OCI-LY7 (cell line): ENCODE measurements around the gene TNS3. TPM values are rescaled to one million over a fixed set of nuclear protein-coding genes. Genes with fewer than 3 reads are reported as not detected.

ENCODE experiments used
- BruUV-seq: library from RNA; stranded (reverse); fragments of 400-500 nt; replicated peaks from 2 replicates; lab custom pipeline; 2021; lab: Mats Ljungman, UMichigan
- CTCF ChIA-PET: fragments of 300-600 bp; sonication (Branson Sonifier 250); formaldehyde crosslinking; loops from one replicate; lab custom pipeline; 2022; ENCODE audit warnings: antibody characterized with exemption; ENCODE audit not compliant: unreplicated experiment; lab: Charles Lee
- POLR2A ChIA-PET: fragments of 300-600 bp; sonication (Branson Sonifier 250); formaldehyde crosslinking; loops from one replicate; lab custom pipeline; 2022; ENCODE audit warnings: antibody characterized with exemption; lab: Charles Lee
- DNase-seq: peaks from one replicate; pipeline ENCODE4 v3.0.0-alpha.2; 2015; ENCODE audit warnings: low spot score
- H2AFZ ChIP-seq: fragments of 200-600 bp; sonication (generic), shearing (Covaris generic); 2 replicates; pipeline ENCODE4 v1.6.1; 2014; ENCODE audit warnings: mild to moderate bottlenecking, antibody characterized with exemption, low read length, moderate library complexity
- H3K27ac ChIP-seq: fragments of 200-600 bp; sonication (generic); 2 replicates; pipeline ENCODE4 v1.5.1; 2014; ENCODE audit warnings: mixed run types, low read depth, mild to moderate bottlenecking, moderate library complexity, low read length, inconsistent platforms; ENCODE audit not compliant: poor library complexity, severe bottlenecking
- H3K36me3 ChIP-seq: fragments of 200-600 bp; sonication (generic); 2 replicates; pipeline ENCODE4 v1.6.1; 2014; ENCODE audit warnings: mild to moderate bottlenecking, antibody characterized with exemption, low read length, moderate library complexity, mixed read lengths; ENCODE audit not compliant: insufficient read depth
- H3K4me1 ChIP-seq: fragments of 200-600 bp; sonication (generic); 2 replicates; pipeline ENCODE4 v1.5.1; 2014; ENCODE audit warnings: mild to moderate bottlenecking, low read length; ENCODE audit not compliant: insufficient read depth, poor library complexity, severe bottlenecking
- H3K4me2 ChIP-seq: fragments of 200-600 bp; sonication (generic); 2 replicates; pipeline ENCODE4 v1.6.1; 2014; ENCODE audit warnings: mild to moderate bottlenecking, low read length
- H3K4me3 ChIP-seq: fragments of 200-600 bp; sonication (generic); 2 replicates; pipeline ENCODE4 v1.5.1; 2014; ENCODE audit warnings: mild to moderate bottlenecking, low read depth, low read length; ENCODE audit not compliant: poor library complexity, severe bottlenecking
- H3K79me2 ChIP-seq: fragments of 200-600 bp; sonication (generic); 2 replicates; pipeline ENCODE4 v1.6.1; 2016; ENCODE audit warnings: low read depth, mild to moderate bottlenecking, low read length, moderate library complexity, mixed read lengths; ENCODE audit not compliant: insufficient read depth
- H3K9me2 ChIP-seq: fragments of 200-600 bp; sonication (generic); 2 replicates; pipeline ENCODE4 v1.6.1; 2016; ENCODE audit warnings: mild to moderate bottlenecking, low read length, mixed read lengths; ENCODE audit not compliant: insufficient read depth
- H3K9me3 ChIP-seq: fragments of 200-600 bp; sonication (generic); 2 replicates; pipeline ENCODE4 v1.6.1; 2014; ENCODE audit warnings: mild to moderate bottlenecking, mixed run types, low read length, mixed read lengths
- H4K20me1 ChIP-seq: fragments of 200-600 bp; sonication (generic); 2 replicates; pipeline ENCODE4 v1.6.1; 2014; ENCODE audit warnings: mild to moderate bottlenecking, antibody characterized with exemption, low read length, moderate library complexity, mixed read lengths; ENCODE audit not compliant: insufficient read depth
- CTCF ChIP-seq: fragments of 200-600 bp; sonication (generic); conservative IDR thresholded peaks from 2 replicates; pipeline ENCODE4 v1.5.1; 2014; ENCODE audit warnings: mild to moderate bottlenecking, antibody characterized with exemption, low read length, moderate library complexity, mixed read lengths
- EZH2phosphoT487 ChIP-seq: fragments of 200-600 bp; sonication (generic); IDR thresholded peaks from 2 replicates; pipeline ENCODE4 v1.6.1; 2018; ENCODE audit warnings: low read depth, borderline replicate concordance, mild to moderate bottlenecking, mixed run types, antibody characterized with exemption, low read length, moderate library complexity, mixed read lengths
- intact Hi-C: fragments of 100-400 bp; cut with micrococcal nuclease; formaldehyde crosslinking; loops from one replicate; pipeline ENCODE4 v1.10.0; 2022; ENCODE audit not compliant: unreplicated experiment
- total RNA-seq, 2 experiments: library from RNA; depleted of rRNA in 1 of 2; stranded (reverse); fragments of >200 nt in 1 of 2; shearing (Covaris generic) in 1 of 2; gene quantifications; 2 replicates each; pipeline ENCODE4 v1.2.3, GENCODE V29; 2014 to 2022

The TNS3 gene
- total RNA-seq, 2 experiments from 2014 or later = 9.5 to 42.1 TPM

- no peak for TF ChIP-seq EZH2phosphoT487
- no peak for TF ChIP-seq CTCF
- intact Hi-C loops = loop anchor here (1.0 to 5.0 kb wide), 5 partner anchors 171 to 846 kb away; partner anchors contain the start of gene TNS3
- no peak for DNase-seq
- Histone ChIP-seq H3K9me3 (no peaks in the 10 kb centered on the region), H4K20me1 (no peaks in the 10 kb centered on the region), H3K27ac (no peak overlapping the region), H2AFZ (no peak overlapping the region), H3K4me2 (no peak overlapping the region), H3K9me2 (no peaks in the 10 kb centered on the region), H3K4me3 (no peak overlapping the region), H3K79me2 (no peaks in the 10 kb centered on the region), H3K4me1 (no peaks in the 10 kb centered on the region), H3K36me3 (no peaks in the 10 kb centered on the region)
- no TSS peak for BruUV-seq
- ChIA-PET CTCF (interaction anchor here (0.5 to 2.0 kb wide), 9 partner anchors 25 to 707 kb away, joined by 3 to 18 read pairs (median 4); no protein-coding TSS in a partner anchor), POLR2A (interaction anchor here (0.8 to 1.2 kb wide), 4 partner anchors 556 to 670 kb away, joined by 3 to 4 read pairs (median 4); no protein-coding TSS in a partner anchor)
Observed at GRCh38 chr7:47266799-47267198, 315.1 kb downstream of the TNS3 start.

GRCh38 chr7:47266131-47266706, 315.7 kb downstream of the TNS3 start:
- H3K27ac ChIP-seq = no peak overlapping the region
- H3K36me3 ChIP-seq = no peaks in the 10 kb centered on the region
- intact Hi-C loops = loop anchor here (1.0 to 5.0 kb wide), 5 partner anchors 171 to 846 kb away; partner anchors contain the start of gene TNS3
- CTCF ChIA-PET = interaction anchor here (0.5 to 2.0 kb wide), 10 partner anchors 25 to 708 kb away, joined by 3 to 18 read pairs (median 4); no protein-coding TSS in a partner anchor
- H2AFZ ChIP-seq = no peak overlapping the region
- no peak overlapping the region for H3K4me2 ChIP-seq
- H3K9me2 ChIP-seq = no peaks in the 10 kb centered on the region
- no TSS peak for BruUV-seq
- no peaks in the 10 kb centered on the region for H4K20me1 ChIP-seq
- H3K4me3 ChIP-seq = no peak overlapping the region
- POLR2A ChIA-PET = interaction anchor here (0.5 to 1.2 kb wide), 6 partner anchors 85 to 731 kb away, joined by 3 to 4 read pairs (median 3); no protein-coding TSS in a partner anchor
- no peaks in the 10 kb centered on the region for H3K9me3 ChIP-seq
- TF ChIP-seq CTCF (peak; percentile 98), EZH2phosphoT487 (no peak)
- no peaks in the 10 kb centered on the region for H3K79me2 ChIP-seq
- peak; percentile 67 for DNase-seq
- H3K4me1 ChIP-seq = no peaks in the 10 kb centered on the region
